Vagina (tissue), 2 donors: ENCODE results near the gene ATG4B.

Source experiments
- CTCF ChIP-seq, 3 experiments: fragments of 450-650 bp in 2 of 3; fragments of 200-600 bp in 1 of 3; sonication (generic) in 1 of 3; IDR thresholded peaks; one replicate each; pipeline ENCODE4 v1.5.1; 2017 to 2019; ENCODE audit warnings: antibody characterized with exemption in 3 of 3, mild to moderate bottlenecking in 2 of 3, moderate library complexity in 2 of 3
- POLR2AphosphoS5 ChIP-seq, 2 donors: sonication (generic); formaldehyde crosslinking; IDR thresholded peaks; one replicate each; pipeline ENCODE4 v1.9.0; 2017; ENCODE audit warnings: antibody characterized with exemption in 2 of 2, mild to moderate bottlenecking in 2 of 2, low read depth in 1 of 2; ENCODE audit not compliant: insufficient read depth in 1 of 2

- TF ChIP-seq POLR2AphosphoS5 (IDR thresholded peaks at IDR 0.05; ENCODE audit: insufficient read depth in 1 of 2, low read depth in 1 of 2) (no peak), CTCF (IDR thresholded peaks at IDR 0.05) (no peak)
These were observed 34.8 kb upstream of the ATG4B start for GRCh38 chr2:241602720-241603119.
